ENCODE results near the gene ZBED1. TPM values are rescaled to one million over a fixed set of nuclear protein-coding genes. Genes with fewer than 3 reads are reported as not detected.
"Not testable (repeated sequence)": the region's sequence is repeated elsewhere in the genome, so short reads cannot be mapped to it uniquely, and the experiment has no call there.

The ZBED1 gene
- total and polyA plus RNA-seq, 9 of the 15 experiments (the other 6 are each of a cell fraction or from before 2014, with no cell fraction given), result 0.61 to 27.6 (median 13.9) TPM

DNA sequence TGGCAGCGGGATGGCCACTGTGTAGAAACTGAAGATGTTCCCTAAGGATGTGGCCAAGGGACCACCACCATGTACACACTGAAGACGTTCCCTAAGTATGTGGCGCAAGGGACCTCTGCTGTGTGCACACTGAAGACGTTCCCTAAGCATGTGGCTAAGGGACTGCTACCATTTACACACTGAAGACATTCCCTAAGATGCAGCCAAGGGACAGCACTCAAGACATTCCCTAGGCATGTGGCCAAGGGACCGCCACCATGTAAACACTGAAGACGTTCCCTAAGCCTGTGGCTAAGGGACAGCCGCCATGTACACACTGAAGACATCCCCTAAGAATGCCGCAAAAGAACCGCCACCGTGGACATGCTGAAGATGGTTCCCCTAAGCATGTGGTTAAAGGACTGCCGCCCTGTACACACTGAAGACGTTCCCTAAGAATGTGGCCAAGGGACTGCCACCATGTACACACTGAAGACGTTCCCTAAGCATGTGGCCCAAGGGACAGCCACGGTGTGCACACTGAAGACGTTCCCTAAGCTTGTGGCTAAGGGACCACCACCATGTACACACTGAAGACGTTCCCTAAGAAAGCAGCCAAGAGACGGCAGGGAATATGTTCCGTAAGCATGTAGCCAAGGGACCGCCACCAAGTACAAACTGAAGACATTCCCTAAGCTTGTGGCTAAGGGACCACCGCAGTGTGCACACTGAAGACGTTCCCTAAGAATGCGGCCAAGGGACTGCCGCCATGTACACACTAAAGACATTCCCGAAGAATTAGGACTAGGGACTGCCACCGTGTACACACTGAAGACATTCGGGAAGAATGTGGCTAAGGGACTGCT is 43.3 kb downstream of the ZBED1 start (continued):
- TF ChIP-seq E2F6 (IDR thresholded peaks at IDR 0.05; ENCODE audit: borderline replicate concordance in 1 of 2, extremely low read depth in 1 of 2, insufficient read depth in 1 of 2, insufficient read length in 1 of 2, low read depth in 1 of 2, low read length in 1 of 2, poor library complexity in 1 of 2, severe bottlenecking in 1 of 2), result peak in 1 of 2 experiments; percentile 8
- no peak for TF ChIP-seq ZNF699 (CRISPR knock-in tag; IDR thresholded peaks at IDR 0.05; ENCODE audit: insufficient replicate concordance)
- TF ChIP-seq ZBTB1 (CRISPR knock-in tag; IDR thresholded peaks at IDR 0.05; ENCODE audit: borderline replicate concordance, low read depth), result no peak; the same call in 1 of the 2 replicates
- 0 out of 2 replicates have a peak, but pooled peaks have one; percentile 20 for TF ChIP-seq SMC3 (conservative IDR thresholded peaks at IDR 0.05; ENCODE audit: insufficient read depth, low read depth, low read length)
- peak; percentile 24; the same call in 1 of the 2 replicates for TF ChIP-seq STAT5A (IDR thresholded peaks at IDR 0.05; ENCODE audit: borderline replicate concordance, low read length)
- peak; percentile 17 for TF ChIP-seq TAL1 (IDR thresholded peaks at IDR 0.05)
- TF ChIP-seq HCFC1 (IDR thresholded peaks at IDR 0.05; ENCODE audit: low read depth, low read length), result 0 out of 2 replicates have a peak, but pooled peaks have one; percentile 7
- TF ChIP-seq TBL1XR1 (IDR thresholded peaks at IDR 0.05; ENCODE audit: low read length in 2 of 2), result peak in 1 of 2 experiments; percentile 35; a peak in 2 of 4 replicates
- no peak for TF ChIP-seq ZNF133 (CRISPR knock-in tag; IDR thresholded peaks at IDR 0.05)
- 0 out of 2 replicates have a peak, but pooled peaks have one; percentile 42 for TF ChIP-seq ZFP91 (CRISPR knock-in tag; IDR thresholded peaks at IDR 0.05)
- 0 out of 4 replicates have a peak, but pooled peaks of 1 of the 2 experiments have one; percentile 6 for TF ChIP-seq RCOR1 (IDR thresholded peaks at IDR 0.05; ENCODE audit: borderline replicate concordance in 1 of 2, low read depth in 2 of 2, low read length in 2 of 2)

DNA sequence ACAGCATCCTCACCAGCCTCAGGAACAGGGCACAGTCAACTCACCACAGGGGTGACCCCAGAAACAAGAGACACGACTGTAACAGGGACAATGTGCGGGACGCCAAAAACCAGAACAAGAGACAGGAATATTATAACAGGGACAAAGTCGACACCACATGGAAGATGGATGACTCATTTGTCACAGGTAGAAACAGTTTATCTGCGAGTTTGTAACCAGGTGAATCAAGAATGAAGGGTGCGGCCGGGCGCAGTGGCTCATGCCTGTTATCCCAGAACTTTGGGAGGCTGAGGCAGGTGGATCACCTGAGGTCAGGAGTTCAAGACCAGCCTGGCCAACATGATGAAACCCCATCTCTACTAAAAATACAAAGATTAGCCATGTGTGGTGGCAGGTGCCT is 44.7 kb downstream of the ZBED1 start:
- H3K79me2 ChIP-seq (ENCODE audit: control insufficient read depth, insufficient read depth, low read length); BruUV-seq (replicated peaks); H3K4me1 ChIP-seq (replicated peaks in 1 of 2; ENCODE audit: control insufficient read depth in 2 of 2, insufficient read depth in 2 of 2, low read length in 2 of 2); H3K36me3 ChIP-seq (ENCODE audit: control insufficient read depth, insufficient read depth, low read length); H3K27me3 ChIP-seq (ENCODE audit: control insufficient read depth in 2 of 2, insufficient read depth in 2 of 2, low read length in 2 of 2); POLR2A ChIA-PET; H3K9ac ChIP-seq (ENCODE audit: insufficient read depth in 1 of 2, low read depth in 2 of 2, low read length in 2 of 2); H3K4me3 ChIP-seq; FAIRE-seq; CTCF ChIA-PET (ENCODE audit: low intra/inter-chr PET ratio); H3K4me2 ChIP-seq (ENCODE audit: insufficient read depth, low read length); H3K9me3 ChIP-seq (replicated peaks; ENCODE audit: control insufficient read depth, insufficient read depth, low read depth, low read length); H3K27ac ChIP-seq (ENCODE audit: extremely low read depth, low read depth, low read length); intact Hi-C loops (cut with micrococcal nuclease); H2AFZ ChIP-seq (ENCODE audit: low read depth, low read length); ATAC-seq; H4K20me1 ChIP-seq (replicated peaks; ENCODE audit: control insufficient read depth, insufficient read depth, low read length); DNase-seq (ENCODE audit: extremely low read depth in 1 of 4, low spot score in 3 of 4); H3K9me1 ChIP-seq (ENCODE audit: control insufficient read depth, insufficient read depth, low read length): not testable (repeated sequence)
- 76% methylated on average over 5 of the region's 8 CpGs for WGBS (ENCODE audit: insufficient coverage, low coverage, missing lambda C conversion rate)
- in situ Hi-C loops (cut with MboI), result loop anchor here (10.0 kb wide), 1 partner anchor 511 kb away; no protein-coding TSS in a partner anchor
